Posterior vena cava (tissue), 2 donors: ENCODE results near the gene SCML1. TPM values are rescaled to one million over a fixed set of nuclear protein-coding genes. Genes with fewer than 3 reads are reported as not detected.
A peak's percentile ranks its signal among the peaks of the same experiment; 100 is the strongest.

Source experiments
- DNase-seq: peaks from one replicate; pipeline ENCODE4 v3.0.0-alpha.2; 2020; ENCODE audit warnings: low spot score
- intact Hi-C, 2 donors: fragments of 100-400 bp; cut with DNase I; formaldehyde crosslinking; loops; one replicate each; pipeline versions ENCODE4 v1.14.1 to v1.14.2; 2022 to 2023
- total RNA-seq, 2 donors: library from RNA; stranded (reverse); fragmentation: NEBNext Ultra II Directional; extraction: Animal tissue kit (Norgen Biotek cat#: 25700); gene quantifications; one replicate each; pipeline ENCODE4 v1.2.1, GENCODE V29; 2021
- donor health status: DM: yes; HTN: yes; CAD: no.
- donor health status: DM: yes; HTN: yes; CAD: no.

The SCML1 gene
- total RNA-seq, 2 donors from 2014 or later, result 10.5 to 12.7 TPM

- DNase-seq, result peak; percentile 85
- intact Hi-C loops, result no loop called here
Observed at GRCh38 chrX:17737986-17738713, 857 bp downstream of the SCML1 start.

- no peak for DNase-seq
- intact Hi-C loops, result no loop called here
Observed at GRCh38 chrX:17738737-17739535, 1.6 kb downstream of the SCML1 start.

- DNase-seq, result no peak
- intact Hi-C loops, result no loop called here
Observed at GRCh38 chrX:17740137-17741122, 3.1 kb downstream of the SCML1 start.

- peak; percentile 71 for DNase-seq
- intact Hi-C loops, result no loop called here
Observed at GRCh38 chrX:17741123-17741511, 3.8 kb downstream of the SCML1 start.

GRCh38 chrX:17743913-17744312 lies 6.6 kb downstream of the SCML1 start:
- intact Hi-C loops, result no loop called here
- DNase-seq, result no peak

- intact Hi-C loops, result no loop called here
- DNase-seq, result no peak
Observed at GRCh38 chrX:17744896-17745523, 7.7 kb downstream of the SCML1 start.

GRCh38 chrX:17747692-17748091 lies 10.4 kb downstream of the SCML1 start:
- DNase-seq, result no peak
- intact Hi-C loops, result no loop called here

- DNase-seq, result no peak
- intact Hi-C loops, result no loop called here
Observed at GRCh38 chrX:17748684-17749083, 11.4 kb downstream of the SCML1 start.

GRCh38 chrX:17750436-17750835 lies 13.1 kb downstream of the SCML1 start:
- intact Hi-C loops, result no loop called here
- no peak for DNase-seq

- no peak for DNase-seq
- intact Hi-C loops, result no loop called here
Observed at GRCh38 chrX:17758382-17758781, 21.1 kb downstream of the SCML1 start.

- no peak for DNase-seq
- intact Hi-C loops, result no loop called here
Observed at GRCh38 chrX:17759990-17760389, 22.7 kb downstream of the SCML1 start.

GRCh38 chrX:17767734-17768133 lies 30.4 kb downstream of the SCML1 start:
- no peak for DNase-seq
- intact Hi-C loops, result no loop called here

GRCh38 chrX:17768997-17769396 lies 31.7 kb downstream of the SCML1 start:
- intact Hi-C loops, result no loop called here
- DNase-seq, result no peak

GRCh38 chrX:17769701-17770269 lies 32.5 kb downstream of the SCML1 start:
- no peak for DNase-seq
- intact Hi-C loops, result no loop called here

- intact Hi-C loops, result no loop called here
- DNase-seq, result no peak
Observed at GRCh38 chrX:17773221-17773876, 36.1 kb downstream of the SCML1 start.

GRCh38 chrX:17774053-17774452 lies 36.8 kb downstream of the SCML1 start:
- intact Hi-C loops, result no loop called here
- DNase-seq, result no peak

- DNase-seq, result no peak
- intact Hi-C loops, result no loop called here
Observed at GRCh38 chrX:17778997-17779396, 41.7 kb downstream of the SCML1 start.

- no peak for DNase-seq
- intact Hi-C loops, result no loop called here
Observed at GRCh38 chrX:17779434-17779833, 42.1 kb downstream of the SCML1 start.
